K562 (cell line): Measurements from ENCODE around the gene SPTLC3. TPM values are rescaled to one million over a fixed set of nuclear protein-coding genes. Genes with fewer than 3 reads are reported as not detected.

Experiments used
- ATAC-seq: fragments of 200-7000 bp; cut with Tn5 transposase; 3 replicates; pipeline ENCODE4 v1.9.1; 2020; ENCODE audit warnings: moderate library complexity
- BruUV-seq: library from RNA; stranded (reverse); fragments of 400-500 nt; replicated peaks from 2 replicates; lab custom pipeline; 2021; lab: Mats Ljungman, UMichigan
- CTCF ChIA-PET: fragments of 300-600 bp; formaldehyde crosslinking; extraction: SDS; loops from one replicate; lab custom pipeline; 2021; ENCODE audit warnings: low intra/inter-chr PET ratio; lab: Yijun Ruan, JAX
- POLR2A ChIA-PET: fragments of 300-600, 350-650 bp; sonication (Branson Sonifier 250); formaldehyde crosslinking; extraction: SDS; loops from one replicate; lab custom pipeline; 2021; ENCODE audit warnings: antibody characterized with exemption, inconsistent platforms; lab: Yijun Ruan, JAX
- DNase-seq, 4 experiments: peaks; one replicate each; pipeline versions ENCODE4 v3.0.0 to v3.0.0-alpha.2; 2011 to 2018; ENCODE audit warnings: low spot score in 3 of 4, mixed read lengths in 3 of 4; ENCODE audit errors: extremely low read depth in 1 of 4
- FAIRE-seq: peaks from 2 replicates; lab custom pipeline; 2011; peaks lifted over from hg19 to GRCh38; lab: Jason Lieb, UNC
- H2AFZ ChIP-seq: 2 replicates; pipeline ENCODE4 v1.6.0; 2011; ENCODE audit warnings: low read depth, low read length, control low read depth, inconsistent platforms
- H3K27ac ChIP-seq: fragments of 200-600 bp; 3 replicates; pipeline ENCODE4 v1.8.0; 2011; ENCODE audit warnings: low read depth, mild to moderate bottlenecking, control low read depth, inconsistent platforms, low read length, moderate library complexity, mixed read lengths; ENCODE audit errors: extremely low read depth
- H3K27me3 ChIP-seq, 2 experiments: fragments of 300-600 bp in 1 of 2; 2 replicates in 1 of 2; 3 replicates in 1 of 2; pipeline versions ENCODE4 v1.6.0 to v1.8.0; 2011; ENCODE audit warnings: inconsistent platforms in 2 of 2, low read length in 2 of 2, mild to moderate bottlenecking in 1 of 2, mixed read lengths in 1 of 2, moderate library complexity in 1 of 2; ENCODE audit not compliant: control insufficient read depth in 2 of 2, insufficient read depth in 2 of 2
- H3K36me3 ChIP-seq: fragments of 300-600 bp; 3 replicates; pipeline ENCODE4 v1.8.0; 2011; ENCODE audit warnings: mild to moderate bottlenecking, low read length, inconsistent platforms; ENCODE audit not compliant: control insufficient read depth, insufficient read depth
- H3K4me1 ChIP-seq, 2 experiments: fragments of 200-600 bp in 1 of 2; replicated peaks in 1 of 2; 2 replicates in 1 of 2; 3 replicates in 1 of 2; pipeline versions ENCODE4 v1.5.1 to v1.8.0; 2011; ENCODE audit warnings: inconsistent platforms in 2 of 2, low read length in 2 of 2, mild to moderate bottlenecking in 1 of 2, mixed read lengths in 1 of 2, moderate library complexity in 1 of 2; ENCODE audit not compliant: control insufficient read depth in 2 of 2, insufficient read depth in 2 of 2
- H3K4me2 ChIP-seq: 2 replicates; pipeline ENCODE4 v1.6.1; 2011; ENCODE audit warnings: low read length, control low read depth, inconsistent platforms, mixed read lengths; ENCODE audit not compliant: insufficient read depth
- H3K4me3 ChIP-seq: fragments of 200-600 bp; sonication (generic), shearing (Covaris generic); 2 replicates; pipeline ENCODE4 v1.5.1; 2016; ENCODE audit warnings: control low read depth, inconsistent platforms
- H3K79me2 ChIP-seq: fragments of 200-600 bp; 3 replicates; pipeline ENCODE4 v1.8.0; 2011; ENCODE audit warnings: low read length, inconsistent platforms; ENCODE audit not compliant: control insufficient read depth, insufficient read depth
- H3K9ac ChIP-seq, 2 experiments: 2 replicates each; pipeline versions ENCODE4 v1.6.0 to v1.6.1; 2011; ENCODE audit warnings: low read depth in 2 of 2, low read length in 2 of 2, control low read depth in 1 of 2, inconsistent platforms in 1 of 2, mild to moderate bottlenecking in 1 of 2, mixed read lengths in 1 of 2; ENCODE audit not compliant: insufficient read depth in 1 of 2
- H3K9me1 ChIP-seq: one replicate; pipeline ENCODE4 v1.6.0; 2011; ENCODE audit warnings: inconsistent platforms, mild to moderate bottlenecking, low read length, moderate library complexity; ENCODE audit not compliant: control insufficient read depth, insufficient read depth
- H3K9me3 ChIP-seq: replicated peaks from 2 replicates; pipeline ENCODE4 v1.5.1; 2011; ENCODE audit warnings: low read depth, low read length, inconsistent platforms; ENCODE audit not compliant: control insufficient read depth, insufficient read depth
- H4K20me1 ChIP-seq: replicated peaks from 2 replicates; pipeline ENCODE4 v1.6.1; 2011; ENCODE audit warnings: low read length, inconsistent platforms, mixed read lengths; ENCODE audit not compliant: control insufficient read depth, insufficient read depth
- HMG20A ChIP-seq: fragments of 450-650 bp; formaldehyde crosslinking; conservative IDR thresholded peaks from 2 replicates; pipeline ENCODE4 v1.4.0; 2020; ENCODE audit warnings: mild to moderate bottlenecking, mixed read lengths
- LEF1 ChIP-seq: fragments of 450-650 bp; IDR thresholded peaks from 2 replicates; pipeline ENCODE4 v1.6.1; 2016; ENCODE audit warnings: mild to moderate bottlenecking
- NCOA4 ChIP-seq: fragments of 450-650 bp; IDR thresholded peaks from 2 replicates; pipeline ENCODE4 v1.6.1; 2018; ENCODE audit warnings: mild to moderate bottlenecking; ENCODE audit not compliant: partially characterized antibody
- NONO ChIP-seq, 2 experiments: fragments of 200-400 bp in 1 of 2; fragments of 450-650 bp in 1 of 2; formaldehyde crosslinking in 1 of 2; IDR thresholded peaks; 2 replicates each; pipeline ENCODE4 v1.6.1; 2017; ENCODE audit warnings: low read depth in 2 of 2, mild to moderate bottlenecking in 2 of 2, moderate library complexity in 2 of 2, low read length in 1 of 2
- SMC3 ChIP-seq: conservative IDR thresholded peaks from 2 replicates; pipeline ENCODE4 v1.6.1; 2011; ENCODE audit warnings: low read depth, low read length, improper control_type of control experiment; ENCODE audit not compliant: insufficient read depth
- SRF ChIP-seq, 2 experiments: fragments of 250-450, 450-650 bp in 1 of 2; sonication (Bioruptor Pico) in 1 of 2; sonication (generic) in 1 of 2; formaldehyde crosslinking; IDR thresholded peaks; 2 replicates each; pipeline versions ENCODE4 v1.5.0 to v1.5.1; 2020 to 2022; ENCODE audit warnings: mild to moderate bottlenecking in 1 of 2, missing genetic modification reagents in 1 of 2
- ZBTB2 ChIP-seq: fragments of 450-650 bp; IDR thresholded peaks from 2 replicates; pipeline ENCODE4 v1.6.1; 2016; ENCODE audit warnings: antibody characterized with exemption
- ZHX1 ChIP-seq: fragments of 150-350 bp; conservative IDR thresholded peaks from 2 replicates; pipeline ENCODE4 v1.6.1; 2014; ENCODE audit warnings: low read length
- ZNF143 ChIP-seq: sonication (generic); formaldehyde crosslinking; IDR thresholded peaks from 2 replicates; pipeline ENCODE4 v1.9.0; 2022; ENCODE audit warnings: mild to moderate bottlenecking, missing genetic modification reagents
- ZNF431 ChIP-seq: sonication (generic); formaldehyde crosslinking; IDR thresholded peaks from 2 replicates; pipeline ENCODE4 v1.8.0; 2022; ENCODE audit warnings: mild to moderate bottlenecking, missing genetic modification reagents
- WGBS: fragments of 100-300 bp; shearing (Covaris generic); methylation state at CpG from one replicate; pipeline ENCODE4 v1.1.6; 2016; ENCODE audit warnings: low coverage, mixed read lengths; ENCODE audit not compliant: insufficient coverage; ENCODE audit errors: missing lambda C conversion rate; 5-methylcytosine and 5-hydroxymethylcytosine counted together
- in situ Hi-C: fragments of 300-500 bp; cut with MboI; formaldehyde crosslinking; loops from 4 replicates; pipeline ENCODE4 v1.15.0; 2018; ENCODE audit warnings: inconsistent platforms, mixed read lengths
- intact Hi-C: fragments of 100-400 bp; cut with micrococcal nuclease; formaldehyde crosslinking; loops from 2 replicates; pipeline ENCODE4 v1.14.2; 2022
- polyA plus RNA-seq, 8 experiments: library from polyadenylated mRNA; depleted of rRNA in 4 of 8; stranded (reverse) in 5 of 8; unstranded in 3 of 8; fragments of >200 nt; fragmentation: Nextera tagmentation in 2 of 8; fragmentation: Illumina TruSeq in 1 of 8; extraction: Ambion mirVana in 2 of 8; extraction: Trizol in 1 of 8; gene quantifications; 2 replicates each; pipeline versions ENCODE4 v1.2.1 to v1.2.3, GENCODE V29; 2011 to 2014; ENCODE audit warnings: inconsistent platforms in 1 of 8, missing spikeins in 1 of 8
- total RNA-seq, 7 experiments: library from RNA; depleted of rRNA in 6 of 7; stranded (reverse); fragments of >200 nt in 6 of 7; fragmentation: Illumina TruSeq in 2 of 7; extraction: Trizol in 2 of 7; gene quantifications; 2 replicates each; pipeline versions ENCODE4 v1.2.1 to v1.2.3, GENCODE V29; 2011 to 2021; ENCODE audit warnings: low replicate concordance in 1 of 7

Gene SPTLC3
- total and polyA plus RNA-seq, 9 of the 15 experiments (the other 6 are each of a cell fraction or from before 2014, with no cell fraction given) = not detected

- H2AFZ ChIP-seq = no peak overlapping the region
- no peak overlapping the region for H3K27ac ChIP-seq
- CTCF ChIA-PET = interaction anchor here (0.9 kb wide), 1 partner anchor 935 kb away, joined by 4 read pairs; no protein-coding TSS in a partner anchor
- ATAC-seq (no peak), FAIRE-seq (no peak), DNase-seq (no peak)
- no peaks in the 10 kb centered on the region for H3K27me3 ChIP-seq
- BruUV-seq = no TSS peak
- intact Hi-C loops (no loop called here), in situ Hi-C loops (no loop called here)
- H3K9ac ChIP-seq = no peak overlapping the region
- no peaks in the 10 kb centered on the region for H3K79me2 ChIP-seq
- WGBS = 0% methylated on average over 1 of the region's 1 CpG
- no peaks in the 10 kb centered on the region for H4K20me1 ChIP-seq
- POLR2A ChIA-PET = no interaction called here
- no peak for TF ChIP-seq ZHX1
- TF ChIP-seq, all 486 proteins: peak for 0
- H3K9me3 ChIP-seq = no peaks in the 10 kb centered on the region
- H3K4me2 ChIP-seq = no peak overlapping the region
- no peaks in the 10 kb centered on the region for H3K4me1 ChIP-seq
- H3K9me1 ChIP-seq = no peaks in the 10 kb centered on the region
- H3K36me3 ChIP-seq = no peaks in the 10 kb centered on the region
- no peak overlapping the region for H3K4me3 ChIP-seq
Measured at GRCh38 chr20:13120471-13120870, 111.7 kb downstream of the SPTLC3 start.

GRCh38 chr20:13121840-13122515, 113.2 kb downstream of the SPTLC3 start:
- Histone ChIP-seq H3K9me1 (no peaks in the 10 kb centered on the region), H3K4me2 (no peak overlapping the region), H3K4me1 (no peaks in the 10 kb centered on the region), H3K36me3 (no peaks in the 10 kb centered on the region), H3K27me3 (no peaks in the 10 kb centered on the region), H3K79me2 (no peaks in the 10 kb centered on the region), H3K9me3 (no peaks in the 10 kb centered on the region), H4K20me1 (no peaks in the 10 kb centered on the region), H3K9ac (no peak overlapping the region), H2AFZ (no peak overlapping the region), H3K27ac (no peak overlapping the region), H3K4me3 (no peak overlapping the region)
- CTCF ChIA-PET = no interaction called here
- POLR2A ChIA-PET = no interaction called here
- DNase-seq (no peak), FAIRE-seq (no peak), ATAC-seq (no peak)
- in situ Hi-C loops (no loop called here), intact Hi-C loops (no loop called here)
- no TSS peak for BruUV-seq
- 0% methylated on average over 5 of the region's 5 CpGs for WGBS
- TF ChIP-seq ZNF143 (CRISPR knock-in tag) (no peak), NCOA4 (no peak), NONO (IDR thresholded peaks at IDR 0.05; ENCODE audit: low read depth in 2 of 2, low read length in 1 of 2) (no peak), ZNF431 (CRISPR knock-in tag) (no peak), SRF (CRISPR knock-in tag; IDR thresholded peaks at IDR 0.05) (no peak), HMG20A (no peak), SMC3 (no peak), ZBTB2 (no peak), LEF1 (no peak)
